MM.1S (cell line): Measurements from ENCODE around the gene DLEU7.

Experiments used
- DNase-seq: peaks from one replicate; pipeline ENCODE4 v3.0.0-alpha.2; 2015
- H2AFZ ChIP-seq: fragments of 300-600 bp; sonication (generic); 2 replicates; pipeline ENCODE4 v1.6.0; 2016; ENCODE audit warnings: antibody characterized with exemption, low read length
- H3F3A ChIP-seq: fragments of 300-600 bp; sonication (generic); 2 replicates; pipeline ENCODE4 v1.6.1; 2016; ENCODE audit warnings: mild to moderate bottlenecking, antibody characterized with exemption, low read length, moderate library complexity, mixed read lengths; ENCODE audit not compliant: insufficient read depth
- H3K27ac ChIP-seq: fragments of 300-600 bp; sonication (generic); 2 replicates; pipeline ENCODE4 v1.5.1; 2016; ENCODE audit warnings: mild to moderate bottlenecking, low read length
- H3K27me3 ChIP-seq: fragments of 300-600 bp; sonication (generic); replicated peaks from 2 replicates; pipeline ENCODE4 v1.6.0; 2016; ENCODE audit warnings: low read length; ENCODE audit not compliant: insufficient read depth
- H3K36me3 ChIP-seq: fragments of 300-600 bp; sonication (generic); replicated peaks from 2 replicates; pipeline ENCODE4 v1.6.1; 2016; ENCODE audit warnings: mild to moderate bottlenecking, low read length, mixed read lengths; ENCODE audit not compliant: insufficient read depth
- H3K4me1 ChIP-seq: fragments of 300-600 bp; sonication (generic); 2 replicates; pipeline ENCODE4 v1.6.1; 2016; ENCODE audit warnings: low read length, mixed read lengths
- H3K4me2 ChIP-seq: fragments of 300-600 bp; sonication (generic); 2 replicates; pipeline ENCODE4 v1.6.0; 2016; ENCODE audit warnings: low read depth, low read length
- H3K4me3 ChIP-seq: fragments of 300-600 bp; sonication (generic); 2 replicates; pipeline ENCODE4 v1.5.1; 2016; ENCODE audit warnings: low read length, mixed read lengths
- H3K79me2 ChIP-seq: fragments of 300-600 bp; sonication (generic); 2 replicates; pipeline ENCODE4 v1.6.1; 2016; ENCODE audit warnings: mixed run types, low read length, mixed read lengths
- H3K9ac ChIP-seq: fragments of 300-600 bp; sonication (generic); 2 replicates; pipeline ENCODE4 v1.6.1; 2016; ENCODE audit warnings: low read length, mixed read lengths
- H3K9me2 ChIP-seq: fragments of 300-600 bp; sonication (generic); replicated peaks from 2 replicates; pipeline ENCODE4 v1.6.1; 2016; ENCODE audit warnings: mild to moderate bottlenecking, low read length, mixed read lengths; ENCODE audit not compliant: insufficient read depth
- H3K9me3 ChIP-seq: fragments of 300-600 bp; sonication (generic); replicated peaks from 2 replicates; pipeline ENCODE4 v1.6.1; 2016; ENCODE audit warnings: mild to moderate bottlenecking, low read length, mixed read lengths; ENCODE audit not compliant: insufficient read depth
- H4K20me1 ChIP-seq: fragments of 300-600 bp; sonication (generic); 2 replicates; pipeline ENCODE4 v1.6.1; 2016; ENCODE audit warnings: mild to moderate bottlenecking, low read length, moderate library complexity, mixed read lengths; ENCODE audit not compliant: insufficient read depth
- CTCF ChIP-seq: fragments of 300-600 bp; sonication (generic); IDR thresholded peaks from 2 replicates; pipeline ENCODE4 v1.5.1; 2016; ENCODE audit warnings: antibody characterized with exemption, low read length, mixed read lengths
- EZH2 ChIP-seq: fragments of 300-600 bp; sonication (generic); optimal IDR thresholded peaks from 2 replicates; pipeline ENCODE3; 2017; ENCODE audit warnings: low read depth, mild to moderate bottlenecking, antibody characterized with exemption, low read length, mixed read lengths
- EZH2phosphoT487 ChIP-seq: fragments of 300-600 bp; sonication (generic); IDR thresholded peaks from 2 replicates; pipeline ENCODE4 v1.6.1; 2018; ENCODE audit warnings: antibody characterized with exemption, low read length

The DLEU7 gene

GRCh38 chr13:50847501-50847900 lies 4.0 kb upstream of the DLEU7 start:
- no peaks in the 10 kb centered on the region for H3K36me3 ChIP-seq
- H3K27ac ChIP-seq, result no peak overlapping the region
- TF ChIP-seq CTCF (no peak), EZH2phosphoT487 (no peak), EZH2 (no peak)
- no peaks in the 10 kb centered on the region for H3K27me3 ChIP-seq
- no peaks in the 10 kb centered on the region for H3F3A ChIP-seq
- H3K9me2 ChIP-seq, result no peaks in the 10 kb centered on the region
- no peak overlapping the region for H3K4me3 ChIP-seq
- no peak overlapping the region for H3K9ac ChIP-seq
- no peaks in the 10 kb centered on the region for H3K9me3 ChIP-seq
- H4K20me1 ChIP-seq, result no peaks in the 10 kb centered on the region
- no peak for DNase-seq
- no peak overlapping the region for H3K4me2 ChIP-seq
- no peak overlapping the region for H2AFZ ChIP-seq
- no peaks in the 10 kb centered on the region for H3K79me2 ChIP-seq
- 0 out of 2 replicates have a peak, but pooled peaks cover 8% of the 10 kb centered on the region for H3K4me1 ChIP-seq

GRCh38 chr13:50846861-50847475 lies 3.5 kb upstream of the DLEU7 start:
- H3K9me3 ChIP-seq, result no peaks in the 10 kb centered on the region
- TF ChIP-seq CTCF (no peak), EZH2phosphoT487 (no peak), EZH2 (no peak)
- H3F3A ChIP-seq, result no peaks in the 10 kb centered on the region
- no peak overlapping the region for H3K9ac ChIP-seq
- H3K27me3 ChIP-seq, result no peaks in the 10 kb centered on the region
- DNase-seq, result no peak
- H3K79me2 ChIP-seq, result no peaks in the 10 kb centered on the region
- H2AFZ ChIP-seq, result 0 out of 2 replicates have a peak overlapping the region, but pooled peaks have one; percentile 15
- H3K36me3 ChIP-seq, result no peaks in the 10 kb centered on the region
- no peak overlapping the region for H3K4me2 ChIP-seq
- no peak overlapping the region for H3K4me3 ChIP-seq
- H3K27ac ChIP-seq, result no peak overlapping the region
- no peaks in the 10 kb centered on the region for H3K9me2 ChIP-seq
- 0 out of 2 replicates have a peak, but pooled peaks cover 8% of the 10 kb centered on the region for H3K4me1 ChIP-seq
- no peaks in the 10 kb centered on the region for H4K20me1 ChIP-seq

- TF ChIP-seq EZH2phosphoT487, result no peak
- no peak for TF ChIP-seq CTCF
- H3K9me2 ChIP-seq, result no peaks in the 10 kb centered on the region
- H3K4me2 ChIP-seq, result no peak overlapping the region
- H3K27ac ChIP-seq, result no peak overlapping the region
- no peak for DNase-seq
- H3K36me3 ChIP-seq, result no peaks in the 10 kb centered on the region
- H3K79me2 ChIP-seq, result no peaks in the 10 kb centered on the region
- no peak overlapping the region for H2AFZ ChIP-seq
- H3K27me3 ChIP-seq, result no peaks in the 10 kb centered on the region
- H3K9me3 ChIP-seq, result no peaks in the 10 kb centered on the region
- 0 out of 2 replicates have a peak, but pooled peaks cover 8% of the 10 kb centered on the region for H3K4me1 ChIP-seq
- H3K9ac ChIP-seq, result no peak overlapping the region
- no peaks in the 10 kb centered on the region for H4K20me1 ChIP-seq
- H3K4me3 ChIP-seq, result no peak overlapping the region
- no peaks in the 10 kb centered on the region for H3F3A ChIP-seq
These were observed 1.7 kb upstream of the DLEU7 start for GRCh38 chr13:50845211-50845610.
